HepG2 (cell line): ENCODE results near the gene MTMR3. TPM values are rescaled to one million over a fixed set of nuclear protein-coding genes. Genes with fewer than 3 reads are reported as not detected.

Experiments used
- ATAC-seq: fragments of 200-7000 bp; cut with Tn5 transposase; 3 replicates; pipeline ENCODE4 v1.9.1; 2020; ENCODE audit warnings: mild to moderate bottlenecking, moderate library complexity
- BruUV-seq: library from RNA; stranded (reverse); fragments of 400-500 nt; replicated peaks from 2 replicates; lab custom pipeline; 2021; lab: Mats Ljungman, UMichigan
- CTCF ChIA-PET: fragments of 300-600 bp; formaldehyde crosslinking; extraction: SDS; loops from one replicate; lab custom pipeline; 2021; ENCODE audit warnings: low total read pairs, inconsistent platforms, low intra/inter-chr PET ratio; lab: Yijun Ruan, JAX
- POLR2A ChIA-PET: fragments of 350-600 bp; sonication (Branson Sonifier 250); formaldehyde crosslinking; loops from one replicate; lab custom pipeline; 2020; ENCODE audit warnings: antibody characterized with exemption, inconsistent platforms; lab: Yijun Ruan, JAX
- DNase-seq: peaks from one replicate; pipeline ENCODE4 v3.0.0-alpha.2; 2015; ENCODE audit warnings: low spot score
- FAIRE-seq: peaks from 3 replicates; lab custom pipeline; 2011; peaks lifted over from hg19 to GRCh38; lab: Jason Lieb, UNC
- H2AFZ ChIP-seq: one replicate; pipeline ENCODE4 v1.6.1; 2011; ENCODE audit warnings: low read length, inconsistent platforms
- H3K27ac ChIP-seq: fragments of 300-600 bp; 3 replicates; pipeline ENCODE4 v1.8.0; 2011; ENCODE audit warnings: mixed run types, mild to moderate bottlenecking, mixed read lengths, low read length, inconsistent platforms; ENCODE audit not compliant: insufficient read depth; ENCODE audit errors: extremely low read length
- H3K27me3 ChIP-seq, 2 experiments: fragments of 200-600 bp in 1 of 2; 2 replicates in 1 of 2; 3 replicates in 1 of 2; pipeline versions ENCODE4 v1.6.0 to v1.8.0; 2011; ENCODE audit warnings: low read length in 2 of 2, mild to moderate bottlenecking in 2 of 2, moderate library complexity in 2 of 2, inconsistent platforms in 1 of 2; ENCODE audit not compliant: insufficient read depth in 2 of 2, control insufficient read depth in 1 of 2
- H3K36me3 ChIP-seq, 2 experiments: fragments of 200-600 bp in 1 of 2; replicated peaks in 1 of 2; 2 replicates in 1 of 2; 3 replicates in 1 of 2; pipeline versions ENCODE4 v1.5.1 to v1.8.0; 2011; ENCODE audit warnings: low read length in 2 of 2, inconsistent platforms in 1 of 2; ENCODE audit not compliant: insufficient read depth in 2 of 2, control insufficient read depth in 1 of 2
- H3K4me1 ChIP-seq: 2 replicates; pipeline ENCODE4 v1.5.1; 2012; ENCODE audit warnings: low read length, inconsistent platforms; ENCODE audit not compliant: insufficient read depth
- H3K4me2 ChIP-seq: 2 replicates; pipeline ENCODE4 v1.6.0; 2011; ENCODE audit warnings: low read depth, low read length, inconsistent platforms
- H3K4me3 ChIP-seq, 3 experiments: fragments of 200-600 bp in 1 of 3; sonication (generic), shearing (Covaris generic) in 1 of 3; replicated peaks in 1 of 3; 2 replicates each; pipeline ENCODE4 v1.5.1; 2011 to 2016; ENCODE audit warnings: low read length in 3 of 3, inconsistent platforms in 2 of 3, low read depth in 2 of 3, mild to moderate bottlenecking in 2 of 3, control low read depth in 1 of 3, mixed read lengths in 1 of 3; ENCODE audit not compliant: insufficient read depth in 1 of 3
- H3K79me2 ChIP-seq: one replicate; pipeline ENCODE4 v1.6.1; 2011; ENCODE audit warnings: low read length, inconsistent platforms; ENCODE audit not compliant: insufficient read depth
- H3K9ac ChIP-seq: 2 replicates; pipeline ENCODE4 v1.6.0; 2011; ENCODE audit warnings: mild to moderate bottlenecking, low read depth, low read length, inconsistent platforms; ENCODE audit not compliant: insufficient read depth
- H3K9me3 ChIP-seq: 2 replicates; pipeline ENCODE4 v1.5.1; 2012; ENCODE audit warnings: mild to moderate bottlenecking, low read length
- H4K20me1 ChIP-seq: 2 replicates; pipeline ENCODE4 v1.6.0; 2011; ENCODE audit warnings: inconsistent platforms, mild to moderate bottlenecking, low read length, moderate library complexity; ENCODE audit not compliant: insufficient read depth
- ARID5B ChIP-seq: IDR thresholded peaks from 2 replicates; pipeline ENCODE4 v1.4.0; 2020; ENCODE audit warnings: mild to moderate bottlenecking, missing genetic modification reagents
- ARNT ChIP-seq: fragments of 450-650 bp; IDR thresholded peaks from 2 replicates; pipeline ENCODE4 v1.6.1; 2017
- ATAD3A ChIP-seq: sonication (generic); formaldehyde crosslinking; IDR thresholded peaks from 2 replicates; pipeline ENCODE4 v1.4.0; 2020; ENCODE audit warnings: missing genetic modification reagents
- E2F2 ChIP-seq: sonication (generic); formaldehyde crosslinking; IDR thresholded peaks from 2 replicates; pipeline ENCODE4 v1.4.0; 2020; ENCODE audit warnings: missing genetic modification reagents, borderline replicate concordance
- ELF3 ChIP-seq: IDR thresholded peaks from 2 replicates; pipeline ENCODE4 v1.6.1; 2016; ENCODE audit warnings: missing genetic modification reagents, missing compliant biosample characterization
- HDAC6 ChIP-seq: fragments of 200-600 bp; sonication (generic); IDR thresholded peaks from 2 replicates; pipeline ENCODE4 v1.7.0; 2017; ENCODE audit warnings: mild to moderate bottlenecking, antibody characterized with exemption, low read length, low read depth
- KDM2A ChIP-seq: sonication (generic); formaldehyde crosslinking; IDR thresholded peaks from 2 replicates; pipeline ENCODE4 v1.4.0; 2020; ENCODE audit warnings: low read depth, missing genetic modification reagents, borderline replicate concordance
- NR1H2 ChIP-seq: sonication (generic); formaldehyde crosslinking; IDR thresholded peaks from 2 replicates; pipeline ENCODE4 v1.8.1; 2022; ENCODE audit warnings: low read depth, missing genetic modification reagents, borderline replicate concordance
- PRDM10 ChIP-seq: sonication (generic); formaldehyde crosslinking; IDR thresholded peaks from 2 replicates; pipeline ENCODE4 v1.4.0; 2020; ENCODE audit warnings: low read depth, missing genetic modification reagents
- SIN3A ChIP-seq: IDR thresholded peaks from 2 replicates; pipeline ENCODE4 v1.6.1; 2011; ENCODE audit warnings: low read depth, mild to moderate bottlenecking, control low read depth, low read length, borderline replicate concordance
- SOX5 ChIP-seq: IDR thresholded peaks from 2 replicates; pipeline ENCODE4 v1.6.1; 2016; ENCODE audit warnings: borderline replicate concordance
- TBX3 ChIP-seq: fragments of 450-650 bp; IDR thresholded peaks from 2 replicates; pipeline ENCODE4 v1.6.1; 2017; ENCODE audit warnings: antibody characterized with exemption, mild to moderate bottlenecking, inconsistent platforms, borderline replicate concordance
- ZNF333 ChIP-seq: sonication (generic); formaldehyde crosslinking; IDR thresholded peaks from 2 replicates; pipeline ENCODE4 v1.4.0; 2020; ENCODE audit warnings: mild to moderate bottlenecking, missing genetic modification reagents, borderline replicate concordance
- ZNF629 ChIP-seq: sonication (generic); formaldehyde crosslinking; conservative IDR thresholded peaks from 2 replicates; pipeline ENCODE4 v1.5.0; 2020; ENCODE audit warnings: missing genetic modification reagents
- ZNF678 ChIP-seq: sonication (generic); formaldehyde crosslinking; IDR thresholded peaks from 2 replicates; pipeline ENCODE4 v1.4.0; 2020; ENCODE audit warnings: mild to moderate bottlenecking, missing genetic modification reagents
- ZNF691 ChIP-seq: sonication (generic); formaldehyde crosslinking; IDR thresholded peaks from 2 replicates; pipeline ENCODE4 v1.4.0; 2020; ENCODE audit warnings: missing genetic modification reagents, low read depth, mild to moderate bottlenecking, borderline replicate concordance
- ZNF777 ChIP-seq: sonication (generic); formaldehyde crosslinking; IDR thresholded peaks from 2 replicates; pipeline ENCODE4 v1.4.0; 2020; ENCODE audit warnings: missing genetic modification reagents
- WGBS: methylation state at CpG from one replicate; pipeline ENCODE4 v1.1.6; 2017; ENCODE audit warnings: low lambda C conversion rate; 5-methylcytosine and 5-hydroxymethylcytosine counted together
- in situ Hi-C: cut with HindIII; loops from 2 replicates; pipeline ENCODE4 v1.10.0; 2017; ENCODE audit warnings: low pct_unique_long_range_greater_than_20kb; ENCODE audit not compliant: extremely low pct_ligation_motif_present
- intact Hi-C: fragments of 100-400 bp; cut with micrococcal nuclease; formaldehyde crosslinking; loops from one replicate; pipeline ENCODE4 v1.10.0; 2022; ENCODE audit not compliant: unreplicated experiment
- polyA plus RNA-seq, 8 experiments: library from polyadenylated mRNA; depleted of rRNA in 3 of 8; stranded (reverse) in 7 of 8; unstranded in 1 of 8; fragments of >200 nt; fragmentation: Illumina TruSeq in 4 of 8; extraction: Trizol in 4 of 8; gene quantifications; 2 replicates each; pipeline versions ENCODE4 v1.2.1 to v1.2.3, GENCODE V29; 2011 to 2016; ENCODE audit warnings: low read depth in 4 of 8, missing spikeins in 1 of 8, mixed read lengths in 1 of 8; ENCODE audit not compliant: insufficient read depth in 1 of 8
- total RNA-seq, 5 experiments: library from RNA; depleted of rRNA; stranded (reverse); fragments of >200 nt; fragmentation: Illumina TruSeq; extraction: Trizol; gene quantifications; 2 replicates each; pipeline ENCODE4 v1.2.3, GENCODE V29; 2016; ENCODE audit warnings: low read depth in 1 of 5

MTMR3 gene
- total and polyA plus RNA-seq, 2 of the 13 experiments (the other 11 are each of a cell fraction or from before 2014, with no cell fraction given) = 12.6 to 24.8 TPM

- Histone ChIP-seq H3K4me2 (no peak overlapping the region), H3K27ac (no peak overlapping the region), H3K79me2 (peaks cover 19% of the 10 kb centered on the region), H3K27me3 (no peaks in the 10 kb centered on the region), H4K20me1 (peaks cover 6% of the 10 kb centered on the region), H3K4me1 (peaks cover 8% of the 10 kb centered on the region; the same call in 1 of the 2 replicates), H3K9ac (no peak overlapping the region), H3K4me3 (no peak overlapping the region), H2AFZ (no peak overlapping the region), H3K9me3 (no peaks in the 10 kb centered on the region), H3K36me3 (no peaks in the 10 kb centered on the region)
- ATAC-seq (no peak), DNase-seq (no peak), FAIRE-seq (no peak)
- intact Hi-C loops = no loop called here
- ChIA-PET POLR2A (no interaction called here), CTCF (no interaction called here)
- in situ Hi-C loops = no loop called here
- TF ChIP-seq ARNT (no peak), E2F2 (CRISPR knock-in tag) (no peak), PRDM10 (CRISPR knock-in tag) (no peak), ATAD3A (CRISPR knock-in tag) (no peak), ELF3 (CRISPR knock-in tag) (no peak), ZNF691 (CRISPR knock-in tag) (no peak), NR1H2 (CRISPR knock-in tag) (no peak), SIN3A (no peak), HDAC6 (no peak), TBX3 (no peak), KDM2A (no peak), ZNF678 (CRISPR knock-in tag) (no peak), ZNF333 (CRISPR knock-in tag) (no peak), SOX5 (no peak), ARID5B (CRISPR knock-in tag) (no peak), ZNF777 (CRISPR knock-in tag) (no peak), ZNF629 (no peak)
- BruUV-seq = no TSS peak
- WGBS = 94% methylated on average over 2 of the region's 2 CpGs
Measured at GRCh38 chr22:29940526-29940925, 57.6 kb downstream of the MTMR3 start.
